ENCODE data around the gene IFITM5. TPM values are rescaled to one million over a fixed set of nuclear protein-coding genes. Genes with fewer than 3 reads are reported as not detected.

The IFITM5 gene
- total and polyA plus RNA-seq, 9 of the 15 experiments (the other 6 are each of a cell fraction or from before 2014, with no cell fraction given), result 0.19 TPM; not detected in 8

DNA sequence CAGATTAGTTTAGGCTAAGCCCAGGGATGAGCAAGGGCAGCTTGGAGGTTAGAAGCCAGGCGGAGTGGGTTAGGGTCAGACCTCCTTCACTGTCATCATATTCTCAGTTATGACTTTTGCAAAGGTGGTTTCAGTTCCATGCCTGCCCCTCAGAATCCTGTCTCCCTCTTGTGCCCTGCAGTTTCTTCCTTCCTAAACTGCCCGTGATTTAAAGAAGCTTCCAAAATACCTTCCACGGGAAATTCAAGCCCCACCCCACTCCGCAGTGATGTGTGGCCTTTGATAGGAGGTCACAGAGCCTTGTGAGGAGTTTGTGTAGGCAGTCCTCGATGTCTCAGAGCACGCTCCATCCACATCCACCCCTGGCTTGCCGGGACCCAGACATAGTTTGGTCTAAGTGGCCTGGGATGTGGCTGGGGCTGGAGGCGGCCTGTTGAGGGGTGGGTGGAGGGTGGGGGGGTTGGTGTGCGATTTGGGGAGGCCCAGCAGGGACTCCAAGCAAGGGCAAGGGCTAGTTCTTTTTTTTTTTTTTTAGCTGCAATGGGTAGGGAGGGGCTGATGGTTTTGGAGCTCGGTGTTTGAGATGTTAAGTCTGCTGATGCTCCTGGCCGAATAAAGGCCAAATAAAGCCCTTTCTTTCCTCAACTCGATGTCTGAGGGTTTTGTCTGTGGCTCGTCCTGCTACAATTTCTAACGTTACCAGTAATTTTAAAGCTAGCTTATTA, 12.9 kb upstream of the IFITM5 start (continued):
- TF ChIP-seq, protein P1, sequence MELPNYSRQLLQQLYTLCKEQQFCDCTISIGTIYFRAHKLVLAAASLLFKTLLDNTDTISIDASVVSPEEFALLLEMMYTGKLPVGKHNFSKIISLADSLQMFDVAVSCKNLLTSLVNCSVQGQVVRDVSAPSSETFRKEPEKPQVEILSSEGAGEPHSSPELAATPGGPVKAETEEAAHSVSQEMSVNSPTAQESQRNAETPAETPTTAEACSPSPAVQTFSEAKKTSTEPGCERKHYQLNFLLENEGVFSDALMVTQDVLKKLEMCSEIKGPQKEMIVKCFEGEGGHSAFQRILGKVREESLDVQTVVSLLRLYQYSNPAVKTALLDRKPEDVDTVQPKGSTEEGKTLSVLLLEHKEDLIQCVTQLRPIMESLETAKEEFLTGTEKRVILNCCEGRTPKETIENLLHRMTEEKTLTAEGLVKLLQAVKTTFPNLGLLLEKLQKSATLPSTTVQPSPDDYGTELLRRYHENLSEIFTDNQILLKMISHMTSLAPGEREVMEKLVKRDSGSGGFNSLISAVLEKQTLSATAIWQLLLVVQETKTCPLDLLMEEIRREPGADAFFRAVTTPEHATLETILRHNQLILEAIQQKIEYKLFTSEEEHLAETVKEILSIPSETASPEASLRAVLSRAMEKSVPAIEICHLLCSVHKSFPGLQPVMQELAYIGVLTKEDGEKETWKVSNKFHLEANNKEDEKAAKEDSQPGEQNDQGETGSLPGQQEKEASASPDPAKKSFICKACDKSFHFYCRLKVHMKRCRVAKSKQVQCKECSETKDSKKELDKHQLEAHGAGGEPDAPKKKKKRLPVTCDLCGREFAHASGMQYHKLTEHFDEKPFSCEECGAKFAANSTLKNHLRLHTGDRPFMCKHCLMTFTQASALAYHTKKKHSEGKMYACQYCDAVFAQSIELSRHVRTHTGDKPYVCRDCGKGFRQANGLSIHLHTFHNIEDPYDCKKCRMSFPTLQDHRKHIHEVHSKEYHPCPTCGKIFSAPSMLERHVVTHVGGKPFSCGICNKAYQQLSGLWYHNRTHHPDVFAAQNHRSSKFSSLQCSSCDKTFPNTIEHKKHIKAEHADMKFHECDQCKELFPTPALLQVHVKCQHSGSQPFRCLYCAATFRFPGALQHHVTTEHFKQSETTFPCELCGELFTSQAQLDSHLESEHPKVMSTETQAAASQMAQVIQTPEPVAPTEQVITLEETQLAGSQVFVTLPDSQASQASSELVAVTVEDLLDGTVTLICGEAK (IDR thresholded peaks at IDR 0.05), result 0 out of 2 replicates have a peak, but pooled peaks have one; percentile 9
- TF ChIP-seq, protein P1 (CRISPR knock-in tag; IDR thresholded peaks at IDR 0.05), result no peak
- TF ChIP-seq, protein P2, sequence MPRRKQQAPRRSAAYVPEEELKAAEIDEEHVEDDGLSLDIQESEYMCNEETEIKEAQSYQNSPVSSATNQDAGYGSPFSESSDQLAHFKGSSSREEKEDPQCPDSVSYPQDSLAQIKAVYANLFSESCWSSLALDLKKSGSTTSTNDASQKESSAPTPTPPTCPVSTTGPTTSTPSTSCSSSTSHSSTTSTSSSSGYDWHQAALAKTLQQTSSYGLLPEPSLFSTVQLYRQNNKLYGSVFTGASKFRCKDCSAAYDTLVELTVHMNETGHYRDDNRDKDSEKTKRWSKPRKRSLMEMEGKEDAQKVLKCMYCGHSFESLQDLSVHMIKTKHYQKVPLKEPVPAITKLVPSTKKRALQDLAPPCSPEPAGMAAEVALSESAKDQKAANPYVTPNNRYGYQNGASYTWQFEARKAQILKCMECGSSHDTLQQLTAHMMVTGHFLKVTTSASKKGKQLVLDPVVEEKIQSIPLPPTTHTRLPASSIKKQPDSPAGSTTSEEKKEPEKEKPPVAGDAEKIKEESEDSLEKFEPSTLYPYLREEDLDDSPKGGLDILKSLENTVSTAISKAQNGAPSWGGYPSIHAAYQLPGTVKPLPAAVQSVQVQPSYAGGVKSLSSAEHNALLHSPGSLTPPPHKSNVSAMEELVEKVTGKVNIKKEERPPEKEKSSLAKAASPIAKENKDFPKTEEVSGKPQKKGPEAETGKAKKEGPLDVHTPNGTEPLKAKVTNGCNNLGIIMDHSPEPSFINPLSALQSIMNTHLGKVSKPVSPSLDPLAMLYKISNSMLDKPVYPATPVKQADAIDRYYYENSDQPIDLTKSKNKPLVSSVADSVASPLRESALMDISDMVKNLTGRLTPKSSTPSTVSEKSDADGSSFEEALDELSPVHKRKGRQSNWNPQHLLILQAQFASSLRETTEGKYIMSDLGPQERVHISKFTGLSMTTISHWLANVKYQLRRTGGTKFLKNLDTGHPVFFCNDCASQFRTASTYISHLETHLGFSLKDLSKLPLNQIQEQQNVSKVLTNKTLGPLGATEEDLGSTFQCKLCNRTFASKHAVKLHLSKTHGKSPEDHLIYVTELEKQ (CRISPR knock-in tag; IDR thresholded peaks at IDR 0.05), result no peak
- TF ChIP-seq, protein P3, sequence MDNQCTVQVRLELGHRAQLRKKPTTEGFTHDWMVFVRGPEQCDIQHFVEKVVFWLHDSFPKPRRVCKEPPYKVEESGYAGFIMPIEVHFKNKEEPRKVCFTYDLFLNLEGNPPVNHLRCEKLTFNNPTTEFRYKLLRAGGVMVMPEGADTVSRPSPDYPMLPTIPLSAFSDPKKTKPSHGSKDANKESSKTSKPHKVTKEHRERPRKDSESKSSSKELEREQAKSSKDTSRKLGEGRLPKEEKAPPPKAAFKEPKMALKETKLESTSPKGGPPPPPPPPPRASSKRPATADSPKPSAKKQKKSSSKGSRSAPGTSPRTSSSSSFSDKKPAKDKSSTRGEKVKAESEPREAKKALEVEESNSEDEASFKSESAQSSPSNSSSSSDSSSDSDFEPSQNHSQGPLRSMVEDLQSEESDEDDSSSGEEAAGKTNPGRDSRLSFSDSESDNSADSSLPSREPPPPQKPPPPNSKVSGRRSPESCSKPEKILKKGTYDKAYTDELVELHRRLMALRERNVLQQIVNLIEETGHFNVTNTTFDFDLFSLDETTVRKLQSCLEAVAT (IDR thresholded peaks at IDR 0.05), result 0 out of 4 replicates have a peak, but pooled peaks of 1 of the 2 experiments have one; percentile 45
- TF ChIP-seq GTF2F1 (IDR thresholded peaks at IDR 0.05; ENCODE audit: low read depth, low read length) (no peak), NR3C1 (CRISPR knock-in tag; IDR thresholded peaks at IDR 0.05) (no peak), ZNF165 (CRISPR knock-in tag; IDR thresholded peaks at IDR 0.05; ENCODE audit: borderline replicate concordance) (no peak), CBX2 (IDR thresholded peaks at IDR 0.05; ENCODE audit: insufficient read depth, low read length, poor library complexity, severe bottlenecking) (no peak), TGIF2 (CRISPR knock-in tag; IDR thresholded peaks at IDR 0.05) (no peak)
- TF ChIP-seq, protein P4, sequence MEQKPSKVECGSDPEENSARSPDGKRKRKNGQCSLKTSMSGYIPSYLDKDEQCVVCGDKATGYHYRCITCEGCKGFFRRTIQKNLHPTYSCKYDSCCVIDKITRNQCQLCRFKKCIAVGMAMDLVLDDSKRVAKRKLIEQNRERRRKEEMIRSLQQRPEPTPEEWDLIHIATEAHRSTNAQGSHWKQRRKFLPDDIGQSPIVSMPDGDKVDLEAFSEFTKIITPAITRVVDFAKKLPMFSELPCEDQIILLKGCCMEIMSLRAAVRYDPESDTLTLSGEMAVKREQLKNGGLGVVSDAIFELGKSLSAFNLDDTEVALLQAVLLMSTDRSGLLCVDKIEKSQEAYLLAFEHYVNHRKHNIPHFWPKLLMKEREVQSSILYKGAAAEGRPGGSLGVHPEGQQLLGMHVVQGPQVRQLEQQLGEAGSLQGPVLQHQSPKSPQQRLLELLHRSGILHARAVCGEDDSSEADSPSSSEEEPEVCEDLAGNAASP (IDR thresholded peaks at IDR 0.05), result no peak

Data from K562 (cell line).